Measurements from ENCODE around the gene MSI2. TPM values are rescaled to one million over a fixed set of nuclear protein-coding genes. Genes with fewer than 3 reads are reported as not detected.

Gene MSI2
- total and polyA plus RNA-seq, 9 of the 15 experiments (the other 6 are each of a cell fraction or from before 2014, with no cell fraction given), result 4.6 to 61.8 (median 42.4) TPM

- TF ChIP-seq ATF6 (CRISPR knock-in tag; IDR thresholded peaks at IDR 0.05) (no peak), RCOR1 (IDR thresholded peaks at IDR 0.05; ENCODE audit: borderline replicate concordance in 1 of 2, low read depth in 2 of 2, low read length in 2 of 2) (peak; percentile 21 to 93), ZNF165 (CRISPR knock-in tag; IDR thresholded peaks at IDR 0.05; ENCODE audit: borderline replicate concordance) (no peak), ZBTB8A (IDR thresholded peaks at IDR 0.05; ENCODE audit: partially characterized antibody) (no peak), ZNF134 (CRISPR knock-in tag; conservative IDR thresholded peaks at IDR 0.05) (no peak), ARHGAP35 (IDR thresholded peaks at IDR 0.05; ENCODE audit: partially characterized antibody) (no peak), NCOA6 (IDR thresholded peaks at IDR 0.05) (no peak; the same call in 1 of the 2 replicates), HNRNPLL (IDR thresholded peaks at IDR 0.05; ENCODE audit: low read depth, low read length, poor library complexity, severe bottlenecking) (no peak), NFYB (IDR thresholded peaks at IDR 0.05; ENCODE audit: extremely low read depth, insufficient read length) (no peak), XRCC4 (IDR thresholded peaks at IDR 0.05; ENCODE audit: extremely low read depth, insufficient read depth, insufficient read length) (no peak), SMARCE1 (IDR thresholded peaks at IDR 0.05) (peak; percentile 93), GATAD2A (IDR thresholded peaks at IDR 0.05) (peak; percentile 70), IRF2 (CRISPR knock-in tag; IDR thresholded peaks at IDR 0.05) (no peak), NR1H2 (CRISPR knock-in tag; IDR thresholded peaks at IDR 0.05) (no peak), NR3C1 (CRISPR knock-in tag; IDR thresholded peaks at IDR 0.05) (no peak), SRF (CRISPR knock-in tag; IDR thresholded peaks at IDR 0.05) (no peak), NFE2L1 (tag; IDR thresholded peaks at IDR 0.05; ENCODE audit: borderline replicate concordance, low read depth) (peak; percentile 87), MECOM (CRISPR knock-in tag; IDR thresholded peaks at IDR 0.05) (no peak; the same call in 1 of the 2 replicates), POLR2A (conservative IDR thresholded peaks at IDR 0.05) (no peak), TCF3 (CRISPR knock-in tag; IDR thresholded peaks at IDR 0.05) (peak; percentile 96), KLF10 (CRISPR knock-in tag; IDR thresholded peaks at IDR 0.05) (no peak), CBFA2T3 (IDR thresholded peaks at IDR 0.05) (peak; percentile 99), MXI1 (IDR thresholded peaks at IDR 0.05; ENCODE audit: low read depth, low read length) (no peak), ZNF24 (IDR thresholded peaks at IDR 0.05) (no peak), ZNF23 (CRISPR knock-in tag; IDR thresholded peaks at IDR 0.05) (no peak), ZEB2 (IDR thresholded peaks at IDR 0.05) (peak; percentile 72), MTA2 (IDR thresholded peaks at IDR 0.05; ENCODE audit: low read depth) (peak; percentile 90), PCBP1 (IDR thresholded peaks at IDR 0.05; ENCODE audit: low read depth, low read length, poor library complexity, severe bottlenecking) (no peak), CHD2 (IDR thresholded peaks at IDR 0.05; ENCODE audit: low read depth, low read length) (no peak)
- TF ChIP-seq, protein P1, sequence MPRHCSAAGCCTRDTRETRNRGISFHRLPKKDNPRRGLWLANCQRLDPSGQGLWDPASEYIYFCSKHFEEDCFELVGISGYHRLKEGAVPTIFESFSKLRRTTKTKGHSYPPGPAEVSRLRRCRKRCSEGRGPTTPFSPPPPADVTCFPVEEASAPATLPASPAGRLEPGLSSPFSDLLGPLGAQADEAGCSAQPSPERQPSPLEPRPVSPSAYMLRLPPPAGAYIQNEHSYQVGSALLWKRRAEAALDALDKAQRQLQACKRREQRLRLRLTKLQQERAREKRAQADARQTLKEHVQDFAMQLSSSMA (CRISPR knock-in tag; IDR thresholded peaks at IDR 0.05), result no peak
- TF ChIP-seq, protein P2, sequence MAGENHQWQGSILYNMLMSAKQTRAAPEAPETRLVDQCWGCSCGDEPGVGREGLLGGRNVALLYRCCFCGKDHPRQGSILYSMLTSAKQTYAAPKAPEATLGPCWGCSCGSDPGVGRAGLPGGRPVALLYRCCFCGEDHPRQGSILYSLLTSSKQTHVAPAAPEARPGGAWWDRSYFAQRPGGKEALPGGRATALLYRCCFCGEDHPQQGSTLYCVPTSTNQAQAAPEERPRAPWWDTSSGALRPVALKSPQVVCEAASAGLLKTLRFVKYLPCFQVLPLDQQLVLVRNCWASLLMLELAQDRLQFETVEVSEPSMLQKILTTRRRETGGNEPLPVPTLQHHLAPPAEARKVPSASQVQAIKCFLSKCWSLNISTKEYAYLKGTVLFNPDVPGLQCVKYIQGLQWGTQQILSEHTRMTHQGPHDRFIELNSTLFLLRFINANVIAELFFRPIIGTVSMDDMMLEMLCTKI (IDR thresholded peaks at IDR 0.05; ENCODE audit: partially characterized antibody), result no peak
Measured at GRCh38 chr17:57379237-57379894, 123.0 kb downstream of the MSI2 start (continued).

All from K562 (cell line).